GM23248 (cell line): ENCODE measurements around the gene TAS1R3. TPM values are rescaled to one million over a fixed set of nuclear protein-coding genes. Genes with fewer than 3 reads are reported as not detected.
A peak's percentile ranks its signal among the peaks of the same experiment; 100 is the strongest.

Experiments
- DNase-seq: peaks from one replicate; pipeline ENCODE4 v3.0.0-alpha.2; 2015
- H2AFZ ChIP-seq: fragments of 200-600 bp; sonication (generic); 2 replicates; pipeline ENCODE4 v1.6.1; 2016; ENCODE audit warnings: antibody characterized with exemption
- H3F3A ChIP-seq: fragments of 200-600 bp; sonication (generic); 2 replicates; pipeline ENCODE4 v1.6.1; 2016; ENCODE audit warnings: mild to moderate bottlenecking, antibody characterized with exemption, mixed run types; ENCODE audit not compliant: insufficient read depth
- H3K27ac ChIP-seq: fragments of 200-600 bp; sonication (generic); 2 replicates; pipeline ENCODE4 v1.5.1; 2016; ENCODE audit warnings: mild to moderate bottlenecking
- H3K27me3 ChIP-seq: fragments of 200-600 bp; sonication (generic); replicated peaks from 2 replicates; pipeline ENCODE4 v1.6.1; 2016; ENCODE audit warnings: mild to moderate bottlenecking; ENCODE audit not compliant: insufficient read depth
- H3K36me3 ChIP-seq: fragments of 200-600 bp; sonication (generic); 2 replicates; pipeline ENCODE4 v1.6.1; 2016; ENCODE audit warnings: low read depth, mild to moderate bottlenecking
- H3K4me1 ChIP-seq: fragments of 200-600 bp; sonication (generic); 2 replicates; pipeline ENCODE4 v1.6.1; 2016; ENCODE audit warnings: mild to moderate bottlenecking; ENCODE audit not compliant: insufficient read depth
- H3K4me2 ChIP-seq: fragments of 200-600 bp; sonication (generic); one replicate; pipeline ENCODE4 v1.6.1; 2016; ENCODE audit warnings: mild to moderate bottlenecking; ENCODE audit not compliant: unreplicated experiment
- H3K4me3 ChIP-seq: fragments of 200-600 bp; sonication (generic); 2 replicates; pipeline ENCODE4 v1.5.1; 2016; ENCODE audit warnings: mild to moderate bottlenecking
- H3K79me2 ChIP-seq: fragments of 200-600 bp; sonication (generic); 2 replicates; pipeline ENCODE4 v1.6.1; 2016; ENCODE audit warnings: mild to moderate bottlenecking; ENCODE audit not compliant: insufficient read depth
- H3K9ac ChIP-seq: fragments of 200-600 bp; sonication (generic); 2 replicates; pipeline ENCODE4 v1.6.1; 2016; ENCODE audit warnings: mild to moderate bottlenecking
- H3K9me2 ChIP-seq: fragments of 200-600 bp; sonication (generic); 2 replicates; pipeline ENCODE4 v1.6.1; 2016; ENCODE audit warnings: mixed run types, mild to moderate bottlenecking, moderate library complexity; ENCODE audit not compliant: insufficient read depth
- H3K9me3 ChIP-seq: fragments of 200-600 bp; sonication (generic); one replicate; pipeline ENCODE4 v1.6.1; 2017; ENCODE audit warnings: low read depth
- H4K20me1 ChIP-seq: fragments of 200-600 bp; sonication (generic); 2 replicates; pipeline ENCODE4 v1.6.0; 2016; ENCODE audit not compliant: insufficient read depth
- EZH2 ChIP-seq: fragments of 200-600 bp; sonication (generic); IDR thresholded peaks from 2 replicates; pipeline ENCODE4 v1.6.1; 2018; ENCODE audit warnings: antibody characterized with exemption, mild to moderate bottlenecking; ENCODE audit not compliant: insufficient read depth, poor library complexity, severe bottlenecking
- EZH2phosphoT487 ChIP-seq: fragments of 200-600 bp; sonication (generic); IDR thresholded peaks from 2 replicates; pipeline ENCODE4 v1.6.1; 2018; ENCODE audit warnings: antibody characterized with exemption, moderate library complexity, mild to moderate bottlenecking, low read depth; ENCODE audit not compliant: insufficient read depth
- WGBS, 2 experiments: methylation state at CpG; one replicate each; pipeline ENCODE4 v1.1.6; 2015 to 2017; ENCODE audit warnings: low lambda C conversion rate in 2 of 2, low coverage in 1 of 2; ENCODE audit errors: missing lambda C conversion rate in 2 of 2; 5-methylcytosine and 5-hydroxymethylcytosine counted together
- in situ Hi-C: fragments of 300-500 bp; cut with MboI; formaldehyde crosslinking; loops from 2 replicates; pipeline ENCODE4 v1.15.0; 2020
- polyA plus RNA-seq: library from polyadenylated mRNA; unstranded; fragments of >200 nt; fragmentation: Nextera tagmentation; extraction: Ambion mirVana; gene quantifications from 2 replicates; pipeline ENCODE4 v1.2.1, GENCODE V29; 2016
- total RNA-seq: library from RNA; depleted of rRNA; stranded (reverse); fragments of >200 nt; shearing (Covaris generic); gene quantifications from 2 replicates; pipeline ENCODE4 v1.2.3, GENCODE V29; 2014

Gene TAS1R3
- total and polyA plus RNA-seq, 2 experiments from 2014 or later = 0.54 TPM; not detected in 1

DNA sequence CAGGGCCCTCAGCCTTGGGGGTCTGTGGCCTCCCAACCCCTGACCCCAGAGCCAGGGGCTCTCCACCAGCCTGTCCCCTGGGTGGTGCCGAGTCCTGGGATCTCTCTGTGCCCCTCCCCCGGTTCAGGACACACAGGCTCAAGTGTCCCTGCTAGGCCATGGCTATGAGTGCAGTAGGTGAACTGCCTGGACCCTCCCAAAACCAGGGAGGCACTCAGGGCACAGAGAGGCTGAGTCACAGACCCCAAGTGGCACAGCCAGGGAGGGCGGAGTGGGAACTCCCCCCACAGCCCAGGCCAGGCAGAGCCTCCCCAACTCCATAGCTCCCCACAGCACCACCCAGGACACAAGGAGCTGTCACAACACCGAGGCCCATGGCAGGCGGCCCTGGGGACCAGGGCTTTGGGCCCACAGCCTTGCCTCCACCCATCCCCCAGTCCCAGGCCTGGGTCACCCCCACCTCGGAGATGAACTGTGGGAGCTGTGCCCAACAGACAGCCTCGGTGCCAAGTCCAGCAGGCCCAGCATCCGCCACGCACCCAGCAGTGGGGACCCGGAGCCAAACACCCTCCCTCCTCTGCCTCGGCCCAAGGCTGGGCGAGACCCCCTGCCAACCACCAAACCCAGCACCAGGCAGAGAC is 14.9 kb downstream of the TAS1R3 start:
- Histone ChIP-seq H3F3A (no peaks in the 10 kb centered on the region), H3K4me1 (peaks cover 23% of the 10 kb centered on the region), H4K20me1 (no peaks in the 10 kb centered on the region), H3K4me2 (peak overlapping the region; percentile 19), H2AFZ (no peak overlapping the region), H3K9ac (peak overlapping the region; percentile 33; the same call in 1 of the 2 replicates), H3K79me2 (peaks cover 76% of the 10 kb centered on the region), H3K9me3 (no peaks in the 10 kb centered on the region), H3K27ac (peak overlapping the region; percentile 41; the same call in 1 of the 2 replicates), H3K36me3 (no peaks in the 10 kb centered on the region; the same call in 1 of the 2 replicates), H3K4me3 (no peak overlapping the region), H3K27me3 (no peaks in the 10 kb centered on the region), H3K9me2 (no peaks in the 10 kb centered on the region)
- WGBS, 2 experiments = 67 to 68% methylated on average over 12 of the region's 12 CpGs
- TF ChIP-seq EZH2 (no peak), EZH2phosphoT487 (no peak)
- in situ Hi-C loops = no loop called here
- DNase-seq = no peak

GRCh38 chr1:1346501-1346890 is 15.4 kb downstream of the TAS1R3 start:
- Histone ChIP-seq H3K4me2 (peak overlapping the region; percentile 89), H3K36me3 (no peaks in the 10 kb centered on the region), H3F3A (no peaks in the 10 kb centered on the region; the same call in 1 of the 2 replicates), H3K27me3 (no peaks in the 10 kb centered on the region), H3K4me1 (peaks cover 23% of the 10 kb centered on the region), H3K27ac (peak overlapping the region; percentile 41; the same call in 1 of the 2 replicates), H3K9me2 (no peaks in the 10 kb centered on the region), H4K20me1 (no peaks in the 10 kb centered on the region), H3K9me3 (no peaks in the 10 kb centered on the region), H2AFZ (no peak overlapping the region), H3K9ac (peak overlapping the region; percentile 33), H3K4me3 (peak overlapping the region; percentile 29; the same call in 1 of the 2 replicates), H3K79me2 (peaks cover 72% of the 10 kb centered on the region)
- no peak for TF ChIP-seq EZH2
- WGBS, 2 experiments = 82 to 84% methylated on average over 10 of the region's 10 CpGs
- in situ Hi-C loops = no loop called here
- no peak for DNase-seq

DNA sequence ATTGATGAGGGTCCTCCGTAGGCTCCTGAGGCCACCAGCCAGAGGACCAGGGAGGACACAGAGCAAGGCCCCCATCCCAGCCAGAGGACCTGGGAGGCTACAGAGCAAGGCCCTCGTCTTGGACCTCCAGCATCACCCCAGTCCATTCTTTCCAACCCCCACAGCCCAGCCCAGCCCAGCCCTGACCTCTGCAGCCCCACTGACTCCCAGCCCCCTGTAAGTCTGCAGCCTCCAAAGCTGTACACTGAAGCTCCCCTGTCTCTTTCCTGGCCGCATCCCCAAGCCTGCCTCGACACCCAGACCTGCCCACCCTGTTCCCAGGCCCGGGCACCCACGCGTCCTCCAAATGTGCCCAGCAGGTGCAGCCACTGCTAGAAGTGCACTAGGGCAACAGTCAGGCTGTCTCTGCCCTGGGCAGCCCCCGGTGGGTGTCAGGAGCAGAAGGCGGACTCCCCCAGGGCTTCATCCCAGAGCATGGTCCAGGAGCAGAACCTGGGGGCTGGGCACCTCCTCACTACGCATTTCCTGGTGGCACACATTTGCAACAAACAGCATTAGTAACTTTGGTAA is 16.0 kb downstream of the TAS1R3 start:
- in situ Hi-C loops = no loop called here
- Histone ChIP-seq H3F3A (peaks cover 2% of the 10 kb centered on the region), H3K36me3 (no peaks in the 10 kb centered on the region), H3K4me1 (peaks cover 26% of the 10 kb centered on the region), H3K27ac (peak overlapping the region; percentile 59), H3K9ac (peak overlapping the region; percentile 85), H3K4me2 (peak overlapping the region; percentile 89), H3K79me2 (peaks cover 73% of the 10 kb centered on the region), H3K27me3 (no peaks in the 10 kb centered on the region), H3K4me3 (peak overlapping the region; percentile 80), H4K20me1 (no peaks in the 10 kb centered on the region), H3K9me3 (no peaks in the 10 kb centered on the region), H2AFZ (no peak overlapping the region), H3K9me2 (no peaks in the 10 kb centered on the region)
- TF ChIP-seq EZH2phosphoT487 = no peak
- 88 to 91% methylated on average over 10 of the region's 10 CpGs for WGBS, 2 experiments
- DNase-seq = no peak

GRCh38 chr1:1347663-1348419 is 16.8 kb downstream of the TAS1R3 start:
- Histone ChIP-seq H3K4me3 (peak overlapping the region; percentile 80), H2AFZ (no peak overlapping the region)

More at GRCh38 chr1:1347663-1348419, 16.8 kb downstream of the TAS1R3 start:
- TF ChIP-seq EZH2 = no peak
- no peak for TF ChIP-seq EZH2phosphoT487
- H3K27me3 ChIP-seq = no peaks in the 10 kb centered on the region
- DNase-seq = peak; percentile 66
- no peaks in the 10 kb centered on the region for H3K9me2 ChIP-seq
- H3K9me3 ChIP-seq = no peaks in the 10 kb centered on the region
- peaks cover 75% of the 10 kb centered on the region for H3K79me2 ChIP-seq
- H3K36me3 ChIP-seq = no peaks in the 10 kb centered on the region
- peaks cover 9% of the 10 kb centered on the region for H3F3A ChIP-seq
- 16 to 21% methylated on average over 26 of the region's 26 CpGs for WGBS, 2 experiments
- in situ Hi-C loops = no loop called here
- H3K9ac ChIP-seq = peak overlapping the region; percentile 85
- peaks cover 33% of the 10 kb centered on the region for H3K4me1 ChIP-seq
- H4K20me1 ChIP-seq = no peaks in the 10 kb centered on the region
- H3K27ac ChIP-seq = peak overlapping the region; percentile 59
- H3K4me2 ChIP-seq = peak overlapping the region; percentile 89
